Measurements from ENCODE around the gene COPG1. TPM values are rescaled to one million over a fixed set of nuclear protein-coding genes. Genes with fewer than 3 reads are reported as not detected.
A peak's percentile ranks its signal among the peaks of the same experiment; 100 is the strongest.

Gene COPG1
- total RNA-seq, 1 donor from 2014 or later = 276 TPM

- Mint-ChIP-seq H3K4me1 (ENCODE audit: low read depth) (peaks cover 5% of the 10 kb centered on the region), H3K9me3 (ENCODE audit: low read depth) (no peaks in the 10 kb centered on the region), H3K27me3 (ENCODE audit: low read depth) (no peaks in the 10 kb centered on the region), H3K27ac (ENCODE audit: unreplicated experiment) (no peak overlapping the region), H3K36me3 (ENCODE audit: low read depth) (no peaks in the 10 kb centered on the region), H3K4me3 (ENCODE audit: unreplicated experiment) (no peak overlapping the region)
- no peak for DNase-seq (ENCODE audit: low spot score)
- TF ChIP-seq, protein P1, sequence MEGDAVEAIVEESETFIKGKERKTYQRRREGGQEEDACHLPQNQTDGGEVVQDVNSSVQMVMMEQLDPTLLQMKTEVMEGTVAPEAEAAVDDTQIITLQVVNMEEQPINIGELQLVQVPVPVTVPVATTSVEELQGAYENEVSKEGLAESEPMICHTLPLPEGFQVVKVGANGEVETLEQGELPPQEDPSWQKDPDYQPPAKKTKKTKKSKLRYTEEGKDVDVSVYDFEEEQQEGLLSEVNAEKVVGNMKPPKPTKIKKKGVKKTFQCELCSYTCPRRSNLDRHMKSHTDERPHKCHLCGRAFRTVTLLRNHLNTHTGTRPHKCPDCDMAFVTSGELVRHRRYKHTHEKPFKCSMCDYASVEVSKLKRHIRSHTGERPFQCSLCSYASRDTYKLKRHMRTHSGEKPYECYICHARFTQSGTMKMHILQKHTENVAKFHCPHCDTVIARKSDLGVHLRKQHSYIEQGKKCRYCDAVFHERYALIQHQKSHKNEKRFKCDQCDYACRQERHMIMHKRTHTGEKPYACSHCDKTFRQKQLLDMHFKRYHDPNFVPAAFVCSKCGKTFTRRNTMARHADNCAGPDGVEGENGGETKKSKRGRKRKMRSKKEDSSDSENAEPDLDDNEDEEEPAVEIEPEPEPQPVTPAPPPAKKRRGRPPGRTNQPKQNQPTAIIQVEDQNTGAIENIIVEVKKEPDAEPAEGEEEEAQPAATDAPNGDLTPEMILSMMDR (IDR thresholded peaks at IDR 0.05) = no peak
Measured at GRCh38 chr3:129313415-129313664, 63.9 kb downstream of the COPG1 start.

- H3K27me3 Mint-ChIP-seq (ENCODE audit: low read depth) = no peaks in the 10 kb centered on the region
- no peak for DNase-seq (ENCODE audit: low spot score)
- TF ChIP-seq, protein P1 (IDR thresholded peaks at IDR 0.05) = no peak
- no peaks in the 10 kb centered on the region for H3K36me3 Mint-ChIP-seq (ENCODE audit: low read depth)
- H3K4me1 Mint-ChIP-seq (ENCODE audit: low read depth) = peaks cover 5% of the 10 kb centered on the region
- H3K9me3 Mint-ChIP-seq (ENCODE audit: low read depth) = no peaks in the 10 kb centered on the region
- peak overlapping the region; percentile 30 for H3K27ac Mint-ChIP-seq (ENCODE audit: unreplicated experiment)
- peak overlapping the region; percentile 73 for H3K4me3 Mint-ChIP-seq (ENCODE audit: unreplicated experiment)
Measured at GRCh38 chr3:129313665-129314385, 64.4 kb downstream of the COPG1 start.

DNA sequence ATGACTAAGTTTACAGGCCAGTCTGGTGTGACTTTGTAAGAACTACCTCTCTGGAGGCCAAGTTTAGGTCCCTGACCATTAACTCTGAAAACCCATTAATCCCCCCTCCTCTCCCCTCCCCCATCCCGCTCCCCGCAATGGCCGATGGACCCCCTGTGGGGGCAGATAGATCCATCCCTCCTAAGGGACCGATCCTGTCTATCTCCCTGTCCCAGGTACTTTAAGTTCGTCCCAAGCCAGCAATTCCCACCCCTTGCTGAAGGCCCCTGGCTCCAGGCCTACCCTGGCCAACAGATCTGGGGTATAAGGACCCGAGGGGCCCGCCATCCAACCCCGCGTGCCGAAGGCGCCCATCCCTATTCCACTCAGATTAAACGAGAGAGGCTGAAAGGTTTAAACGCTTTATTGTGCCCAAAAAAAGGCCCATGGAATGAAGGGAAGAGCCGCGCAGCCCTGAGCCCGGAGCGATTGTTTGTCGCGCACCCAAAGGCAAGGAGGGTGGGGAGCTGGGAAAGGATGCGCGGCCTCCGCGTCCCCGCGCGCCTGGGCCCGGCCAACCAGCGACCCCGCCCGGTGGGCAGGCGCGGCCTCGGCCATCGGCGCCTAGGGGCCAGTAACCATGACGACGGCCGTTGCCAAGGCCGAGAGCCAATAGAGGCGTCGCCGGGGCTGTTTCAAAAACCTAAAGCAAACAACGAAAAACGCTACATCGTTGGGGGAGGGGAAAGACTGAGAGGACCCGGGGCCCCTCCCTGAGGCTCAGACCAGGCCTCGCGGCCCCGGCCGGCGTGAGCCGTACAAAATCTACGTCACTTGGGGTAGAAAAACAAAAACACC, 65.2 kb downstream of the COPG1 start:
- no peak for DNase-seq (ENCODE audit: low spot score)
- H3K4me1 Mint-ChIP-seq (ENCODE audit: low read depth) = peaks cover 5% of the 10 kb centered on the region
- peak overlapping the region; percentile 92 for H3K4me3 Mint-ChIP-seq (ENCODE audit: unreplicated experiment)
- no peaks in the 10 kb centered on the region for H3K36me3 Mint-ChIP-seq (ENCODE audit: low read depth)
- H3K9me3 Mint-ChIP-seq (ENCODE audit: low read depth) = no peaks in the 10 kb centered on the region
- H3K27ac Mint-ChIP-seq (ENCODE audit: unreplicated experiment) = peak overlapping the region; percentile 79
- TF ChIP-seq, protein P1 (IDR thresholded peaks at IDR 0.05) = peak; percentile 56
- no peaks in the 10 kb centered on the region for H3K27me3 Mint-ChIP-seq (ENCODE audit: low read depth)

DNA sequence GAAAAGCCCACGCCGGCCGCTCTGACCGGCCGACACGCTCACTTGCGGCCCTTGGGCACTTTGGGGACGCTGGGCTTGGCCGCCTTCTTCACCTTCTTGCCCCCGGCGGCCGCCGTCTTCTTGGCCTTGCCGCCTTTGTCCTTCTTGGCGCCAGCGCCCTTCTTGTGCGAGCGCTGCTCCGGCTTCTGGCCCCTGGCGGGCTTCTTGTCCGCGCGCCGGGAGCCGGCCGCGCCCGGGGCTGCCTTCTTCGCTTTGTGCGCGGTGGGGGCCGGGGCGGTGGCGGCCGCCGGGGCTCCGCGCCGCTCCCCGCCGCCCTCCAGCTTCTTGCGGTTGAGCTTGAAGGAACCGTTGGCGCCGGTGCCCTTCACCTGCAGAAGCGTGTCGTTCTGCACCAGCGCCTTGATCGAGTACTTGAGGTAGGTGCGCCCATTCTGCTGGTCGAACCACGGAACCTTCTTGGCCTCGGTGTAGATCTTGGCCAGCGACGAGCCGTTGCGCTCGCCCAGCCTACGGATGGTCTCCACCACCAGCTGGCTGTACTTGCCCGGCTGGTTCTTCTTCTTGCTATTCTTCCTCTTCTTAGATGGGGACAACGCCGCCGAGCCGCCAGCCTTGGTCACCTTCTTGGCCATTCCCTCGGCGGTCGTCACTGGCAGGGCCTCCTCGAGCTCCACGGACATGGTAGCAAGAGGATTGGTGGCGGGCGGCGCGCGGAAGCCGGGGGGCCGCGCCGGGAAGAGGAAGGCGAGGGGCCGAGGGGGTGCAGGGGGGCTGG, 66.0 kb downstream of the COPG1 start:
- TF ChIP-seq, protein P1 (IDR thresholded peaks at IDR 0.05) = no peak
- Mint-ChIP-seq H3K27ac (ENCODE audit: unreplicated experiment) (peak overlapping the region; percentile 89), H3K27me3 (ENCODE audit: low read depth) (no peaks in the 10 kb centered on the region), H3K9me3 (ENCODE audit: low read depth) (no peaks in the 10 kb centered on the region), H3K36me3 (ENCODE audit: low read depth) (no peaks in the 10 kb centered on the region), H3K4me3 (ENCODE audit: unreplicated experiment) (peak overlapping the region; percentile 92), H3K4me1 (ENCODE audit: low read depth) (peaks cover 5% of the 10 kb centered on the region)
- DNase-seq (ENCODE audit: low spot score) = no peak

GRCh38 chr3:129315998-129316247, 66.5 kb downstream of the COPG1 start:
- H3K27ac Mint-ChIP-seq (ENCODE audit: unreplicated experiment) = peak overlapping the region; percentile 68
- H3K9me3 Mint-ChIP-seq (ENCODE audit: low read depth) = no peaks in the 10 kb centered on the region
- H3K4me1 Mint-ChIP-seq (ENCODE audit: low read depth) = peaks cover 5% of the 10 kb centered on the region
- H3K27me3 Mint-ChIP-seq (ENCODE audit: low read depth) = no peaks in the 10 kb centered on the region
- no peaks in the 10 kb centered on the region for H3K36me3 Mint-ChIP-seq (ENCODE audit: low read depth)
- no peak for DNase-seq (ENCODE audit: low spot score)
- H3K4me3 Mint-ChIP-seq (ENCODE audit: unreplicated experiment) = peak overlapping the region; percentile 92
- TF ChIP-seq, protein P1 (IDR thresholded peaks at IDR 0.05) = no peak

All from chondrocyte (in vitro differentiated cells).